ENCODE measurements around the gene ECPAS. TPM values are rescaled to one million over a fixed set of nuclear protein-coding genes. Genes with fewer than 3 reads are reported as not detected.

Gene ECPAS
- total and polyA plus RNA-seq, 4 donors: 17.4 to 93.2 (median 47.2) TPM

DNA sequence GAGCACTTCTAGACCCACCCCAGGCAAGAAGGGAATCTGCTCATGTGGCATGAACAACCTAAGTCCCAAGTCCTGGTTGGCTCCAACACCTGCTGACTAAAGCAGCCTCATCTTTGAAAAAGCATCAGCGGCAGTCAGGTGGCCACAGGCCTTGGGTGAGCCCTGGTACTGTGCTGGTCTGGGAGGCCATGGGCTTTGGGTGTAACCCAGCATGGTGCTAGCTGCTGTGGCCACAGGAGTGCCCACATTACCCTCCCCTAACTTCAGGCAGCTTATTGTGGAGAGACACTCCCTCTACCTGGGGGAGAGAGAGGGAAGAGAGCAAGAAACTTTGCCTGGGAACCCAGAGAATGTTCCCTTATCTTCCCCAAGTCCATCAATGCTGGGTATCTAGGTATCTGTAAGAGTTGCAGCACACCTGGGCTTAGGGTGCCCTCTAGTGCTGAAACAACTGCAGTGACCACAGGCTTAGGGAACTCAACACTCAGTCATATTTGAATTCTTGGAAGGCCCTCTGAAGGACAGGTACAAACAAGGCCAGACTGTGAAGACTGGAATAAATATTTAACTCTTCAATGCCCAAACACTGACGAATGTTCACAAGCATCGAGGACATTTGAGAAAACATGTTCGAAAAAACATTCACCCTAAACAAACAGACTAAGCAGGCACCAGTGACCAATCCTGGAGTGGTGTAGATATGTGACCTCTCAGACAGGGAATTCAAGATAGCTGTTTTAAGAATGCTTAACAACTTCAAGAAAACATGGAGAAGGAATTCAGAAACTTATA, 84.2 kb downstream of the ECPAS start:
- Histone ChIP-seq H3K9ac (ENCODE audit: insufficient read depth in 1 of 2, low read length in 2 of 2) (no peak overlapping the region), H3K27ac (ENCODE audit: low read depth in 1 of 2, low read length in 1 of 2) (no peak overlapping the region), H3K27me3 (ENCODE audit: control insufficient read depth in 3 of 3, insufficient read depth in 3 of 3, low read length in 2 of 3) (no peaks in the 10 kb centered on the region), H3K4me1 (ENCODE audit: control insufficient read depth in 5 of 5, insufficient read depth in 5 of 5, low read length in 5 of 5) (no peaks in the 10 kb centered on the region), H3K4me3 (no peak overlapping the region), H3K9me3 (ENCODE audit: control insufficient read depth in 4 of 4, insufficient read depth in 3 of 4, low read length in 3 of 4) (peaks cover 0 to 10% (median 5%) of the 10 kb centered on the region in 4 donors), H3K36me3 (ENCODE audit: control insufficient read depth in 4 of 4, insufficient read depth in 4 of 4, low read length in 4 of 4) (peaks cover 19 to 46% (median 35%) of the 10 kb centered on the region in 4 donors)
- TF ChIP-seq, protein P1, sequence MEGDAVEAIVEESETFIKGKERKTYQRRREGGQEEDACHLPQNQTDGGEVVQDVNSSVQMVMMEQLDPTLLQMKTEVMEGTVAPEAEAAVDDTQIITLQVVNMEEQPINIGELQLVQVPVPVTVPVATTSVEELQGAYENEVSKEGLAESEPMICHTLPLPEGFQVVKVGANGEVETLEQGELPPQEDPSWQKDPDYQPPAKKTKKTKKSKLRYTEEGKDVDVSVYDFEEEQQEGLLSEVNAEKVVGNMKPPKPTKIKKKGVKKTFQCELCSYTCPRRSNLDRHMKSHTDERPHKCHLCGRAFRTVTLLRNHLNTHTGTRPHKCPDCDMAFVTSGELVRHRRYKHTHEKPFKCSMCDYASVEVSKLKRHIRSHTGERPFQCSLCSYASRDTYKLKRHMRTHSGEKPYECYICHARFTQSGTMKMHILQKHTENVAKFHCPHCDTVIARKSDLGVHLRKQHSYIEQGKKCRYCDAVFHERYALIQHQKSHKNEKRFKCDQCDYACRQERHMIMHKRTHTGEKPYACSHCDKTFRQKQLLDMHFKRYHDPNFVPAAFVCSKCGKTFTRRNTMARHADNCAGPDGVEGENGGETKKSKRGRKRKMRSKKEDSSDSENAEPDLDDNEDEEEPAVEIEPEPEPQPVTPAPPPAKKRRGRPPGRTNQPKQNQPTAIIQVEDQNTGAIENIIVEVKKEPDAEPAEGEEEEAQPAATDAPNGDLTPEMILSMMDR (IDR thresholded peaks at IDR 0.05; ENCODE audit: control extremely low read depth, extremely low read depth): no peak
- ATAC-seq (ENCODE audit: insufficient read depth, low FRiP score) (no peak), DNase-seq (peak in 1 of 3 donors; percentile 4)
- WGBS, 2 donors: 87 to 92% methylated on average over 4 of the region's 4 CpGs

DNA sequence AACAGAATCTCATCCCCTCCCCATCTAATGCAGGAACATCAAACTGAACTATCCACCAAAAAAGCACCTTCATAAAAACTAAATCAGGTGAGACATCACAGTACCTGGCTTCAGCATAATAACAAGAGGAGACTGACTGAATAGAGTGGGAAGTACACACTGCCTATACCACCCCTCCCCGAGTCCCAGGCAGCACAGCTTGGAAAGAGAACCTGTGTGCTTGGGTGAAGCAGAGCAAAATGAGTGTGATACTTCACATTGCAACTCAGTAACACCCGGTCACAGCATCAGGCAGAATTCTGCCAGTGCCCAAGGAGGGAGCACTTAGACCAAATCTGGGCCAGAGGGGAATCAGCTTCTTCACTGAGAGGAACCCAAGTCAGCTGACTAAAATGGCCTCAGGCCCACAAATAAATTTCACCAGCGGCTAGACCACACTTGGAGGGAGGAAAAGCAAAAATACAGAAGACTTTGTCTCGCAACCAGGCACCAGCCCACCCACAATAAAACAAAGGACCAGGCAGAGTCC, 84.9 kb downstream of the ECPAS start:
- no peak for DNase-seq
- TF ChIP-seq, protein P1 (IDR thresholded peaks at IDR 0.05; ENCODE audit: control extremely low read depth, extremely low read depth): no peak
- Histone ChIP-seq H3K36me3 (ENCODE audit: control insufficient read depth in 4 of 4, insufficient read depth in 4 of 4, low read length in 4 of 4) (peaks cover 18 to 50% (median 36%) of the 10 kb centered on the region in 4 donors), H3K9ac (ENCODE audit: insufficient read depth in 1 of 2, low read length in 2 of 2) (no peak overlapping the region), H3K27ac (ENCODE audit: low read depth in 1 of 2, low read length in 1 of 2) (no peak overlapping the region), H3K9me3 (ENCODE audit: control insufficient read depth in 4 of 4, insufficient read depth in 3 of 4, low read length in 3 of 4) (peaks cover 0 to 9% (median 3%) of the 10 kb centered on the region in 4 donors), H3K4me3 (no peak overlapping the region), H3K4me1 (ENCODE audit: control insufficient read depth in 5 of 5, insufficient read depth in 5 of 5, low read length in 5 of 5) (no peaks in the 10 kb centered on the region), H3K27me3 (ENCODE audit: control insufficient read depth in 3 of 3, insufficient read depth in 3 of 3, low read length in 2 of 3) (no peaks in the 10 kb centered on the region)
- no peak for ATAC-seq (ENCODE audit: insufficient read depth, low FRiP score)
- WGBS, 2 donors: 92 to 97% methylated on average over 4 of the region's 4 CpGs

DNA sequence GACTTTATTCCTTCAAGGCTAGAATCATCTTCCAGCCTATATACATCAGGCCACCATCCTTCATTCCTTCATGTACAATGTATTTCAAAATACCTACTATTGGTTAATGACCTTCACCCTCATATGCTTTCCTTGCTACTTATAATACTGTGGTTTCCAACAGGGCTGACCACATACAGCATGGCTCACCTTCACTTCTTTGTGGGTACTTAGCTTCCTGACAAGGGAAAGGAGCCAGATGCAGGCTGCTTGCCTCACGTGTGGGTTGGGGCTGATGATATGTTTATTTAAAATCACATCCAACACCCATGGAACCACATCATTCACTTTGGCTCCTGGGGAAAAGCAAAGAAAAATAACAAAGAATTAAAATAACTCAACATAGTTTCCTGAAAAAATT, 90.2 kb downstream of the ECPAS start:
- H3K27ac ChIP-seq (ENCODE audit: low read depth in 1 of 2, low read length in 1 of 2): no peak overlapping the region
- no peak overlapping the region for H3K9ac ChIP-seq (ENCODE audit: insufficient read depth in 1 of 2, low read length in 2 of 2)
- DNase-seq (no peak), ATAC-seq (ENCODE audit: insufficient read depth, low FRiP score) (no peak)
- TF ChIP-seq, protein P1 (IDR thresholded peaks at IDR 0.05; ENCODE audit: control extremely low read depth, extremely low read depth): no peak
- no peaks in the 10 kb centered on the region for H3K4me1 ChIP-seq (ENCODE audit: control insufficient read depth in 5 of 5, insufficient read depth in 5 of 5, low read length in 5 of 5)
- H3K27me3 ChIP-seq (ENCODE audit: control insufficient read depth in 3 of 3, insufficient read depth in 3 of 3, low read length in 2 of 3): no peaks in the 10 kb centered on the region
- 47 to 80% methylated on average over 1 of the region's 1 CpG for WGBS, 2 donors
- H3K9me3 ChIP-seq (ENCODE audit: control insufficient read depth in 4 of 4, insufficient read depth in 3 of 4, low read length in 3 of 4): no peaks in the 10 kb centered on the region
- no peak overlapping the region for H3K4me3 ChIP-seq
- peaks cover 28 to 61% (median 39%) of the 10 kb centered on the region in 4 donors for H3K36me3 ChIP-seq (ENCODE audit: control insufficient read depth in 4 of 4, insufficient read depth in 4 of 4, low read length in 4 of 4)
